ENCODE measurements around the gene ESCO1.

The ESCO1 gene

GRCh38 chr18:21502661-21503060 lies 97.8 kb downstream of the ESCO1 start:
- no peak for DNase-seq (ENCODE audit: low read depth, low spot score)
- H3K4me3 ChIP-seq (ENCODE audit: low read length) = no peak overlapping the region

DNA sequence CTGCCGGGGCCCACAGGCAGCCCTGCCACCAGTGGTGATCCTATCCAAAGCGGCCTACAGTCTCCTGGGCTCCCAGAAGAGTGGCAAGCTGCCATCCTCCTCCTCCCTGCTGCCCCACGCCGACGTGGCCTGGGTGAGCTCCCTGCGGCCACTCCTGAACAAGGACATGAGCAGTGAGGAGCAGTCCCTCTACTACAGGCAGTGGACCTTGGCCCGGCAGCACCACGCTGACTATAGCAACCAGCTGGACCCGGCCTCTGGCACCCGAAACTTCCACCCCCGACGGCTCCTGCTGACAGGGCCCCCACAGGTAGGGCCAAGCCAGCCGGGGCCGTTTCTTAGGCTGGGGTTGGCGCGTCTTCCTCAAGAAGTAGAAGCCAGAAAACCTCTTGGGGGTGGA lies 100.5 kb downstream of the ESCO1 start:
- no peak overlapping the region for H3K4me3 ChIP-seq (ENCODE audit: low read length)
- DNase-seq (ENCODE audit: low read depth, low spot score) = no peak

DNA sequence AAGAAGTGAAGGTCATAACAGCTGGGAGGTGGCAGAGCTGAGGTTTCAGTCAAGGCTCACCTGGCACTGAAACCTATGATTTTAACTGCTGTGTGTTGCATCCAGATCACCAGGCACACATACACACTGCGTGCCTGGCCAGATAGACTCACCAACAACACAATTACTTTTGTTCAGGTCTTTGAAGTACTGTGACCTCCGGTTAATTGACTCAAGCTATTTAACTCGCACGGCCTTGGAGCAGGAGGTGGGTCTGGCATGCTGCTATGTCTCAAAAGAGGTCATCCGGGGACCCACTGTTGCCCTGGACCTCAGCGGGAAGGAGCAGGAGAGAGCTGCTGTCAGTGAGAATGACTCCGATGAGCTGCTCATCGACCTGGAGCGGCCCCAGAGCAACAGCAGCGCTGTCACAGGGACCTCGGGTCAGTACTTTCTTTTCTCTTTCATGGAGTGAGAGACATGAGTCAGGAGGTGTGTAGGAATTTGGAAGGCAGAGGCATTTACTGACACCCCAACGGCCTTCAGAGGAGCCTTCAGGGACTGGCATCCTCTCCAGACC lies 104.1 kb downstream of the ESCO1 start:
- H3K4me3 ChIP-seq (ENCODE audit: low read length) = no peak overlapping the region
- DNase-seq (ENCODE audit: low read depth, low spot score) = no peak

DNA sequence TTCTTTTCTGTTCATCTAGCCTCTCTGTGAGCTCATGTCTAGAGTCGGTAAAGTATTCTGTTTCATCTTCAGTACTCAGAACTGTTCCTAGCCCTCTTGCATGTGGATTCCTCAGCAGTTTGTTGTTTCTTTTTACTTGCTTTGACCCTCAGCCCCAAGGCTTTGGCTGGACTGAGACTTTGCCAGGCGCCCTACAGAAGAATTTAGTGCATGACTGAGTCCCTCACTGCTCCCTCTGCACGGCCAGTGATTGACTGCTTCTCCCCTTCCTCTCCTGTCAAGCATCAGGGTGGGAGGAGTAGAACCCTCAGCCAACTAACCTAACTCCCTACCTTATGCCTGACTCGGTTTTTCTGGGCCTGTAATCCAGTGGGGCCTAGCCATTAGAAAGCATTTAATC lies 109.8 kb downstream of the ESCO1 start:
- H3K4me3 ChIP-seq (ENCODE audit: low read length) = no peak overlapping the region
- no peak for DNase-seq (ENCODE audit: low read depth, low spot score)

- no peak overlapping the region for H3K4me3 ChIP-seq (ENCODE audit: low read length)
- no peak for DNase-seq (ENCODE audit: low read depth, low spot score)
Observed at GRCh38 chr18:21489919-21490495, 110.5 kb downstream of the ESCO1 start.

GRCh38 chr18:21489119-21489750 lies 111.3 kb downstream of the ESCO1 start:
- H3K4me3 ChIP-seq (ENCODE audit: low read length) = no peak overlapping the region
- peak; percentile 33 for DNase-seq (ENCODE audit: low read depth, low spot score)

DNA sequence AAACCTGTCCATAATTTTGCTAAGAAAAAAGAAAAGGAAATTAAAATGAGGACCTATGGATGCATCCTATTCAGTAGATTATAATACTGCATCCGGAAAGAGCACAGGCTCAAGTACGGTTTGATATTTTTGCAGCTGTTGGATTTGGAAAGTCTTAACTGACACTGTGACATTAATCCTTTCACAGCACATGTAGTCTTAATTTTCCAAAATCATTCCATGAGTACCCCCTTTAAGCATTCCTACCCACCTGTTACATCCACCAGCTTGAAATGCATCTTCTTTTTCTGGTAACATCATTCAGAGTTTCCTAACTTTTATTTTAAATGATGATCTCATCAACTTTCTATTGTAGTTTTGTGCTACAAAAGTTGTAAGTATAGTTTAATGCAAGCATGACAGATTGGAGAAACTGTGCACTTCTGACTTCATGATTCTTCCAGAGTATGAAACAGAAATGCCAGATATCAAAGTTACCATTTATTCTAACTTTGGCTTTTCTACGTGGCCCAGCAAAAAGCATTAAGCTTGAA lies 113.5 kb downstream of the ESCO1 start:
- DNase-seq (ENCODE audit: low read depth, low spot score) = no peak
- H3K4me3 ChIP-seq (ENCODE audit: low read length) = no peak overlapping the region

- H3K4me3 ChIP-seq (ENCODE audit: low read length) = no peak overlapping the region
- DNase-seq (ENCODE audit: low read depth, low spot score) = no peak
Observed at GRCh38 chr18:21484851-21485636, 115.5 kb downstream of the ESCO1 start.

GRCh38 chr18:21483051-21483450 lies 117.5 kb downstream of the ESCO1 start:
- no peak overlapping the region for H3K4me3 ChIP-seq (ENCODE audit: low read length)
- DNase-seq (ENCODE audit: low read depth, low spot score) = no peak

- no peak overlapping the region for H3K4me3 ChIP-seq (ENCODE audit: low read length)
- DNase-seq (ENCODE audit: low read depth, low spot score) = no peak
Observed at GRCh38 chr18:21481739-21482138, 118.8 kb downstream of the ESCO1 start.

- no peak overlapping the region for H3K4me3 ChIP-seq (ENCODE audit: low read length)
- DNase-seq (ENCODE audit: low read depth, low spot score) = no peak
Observed at GRCh38 chr18:21479721-21480120, 120.8 kb downstream of the ESCO1 start.
